SK-N-SH treated with all-trans-retinoic acid at 6 μM for 48 hours (cell line): ENCODE data around the gene GAD1.

Experiments used
- ATAC-seq: fragments of 200-7000 bp; cut with Tn5 transposase; 3 replicates; pipeline ENCODE4 v1.9.1; 2020; ENCODE audit warnings: mild to moderate bottlenecking, moderate library complexity
- ARNTL ChIP-seq: fragments of 450-650 bp; formaldehyde crosslinking; IDR thresholded peaks from 2 replicates; pipeline ENCODE4 v1.5.0; 2020; ENCODE audit warnings: low read depth, mild to moderate bottlenecking, moderate library complexity, borderline replicate concordance
- BACH2 ChIP-seq: fragments of 250-450 bp; sonication (Bioruptor Pico); IDR thresholded peaks from 2 replicates; pipeline ENCODE4 v1.9.0; 2021; ENCODE audit warnings: mild to moderate bottlenecking, borderline replicate concordance
- CREB5 ChIP-seq: fragments of 250-450 bp; sonication (Bioruptor Pico); IDR thresholded peaks from 2 replicates; pipeline ENCODE4 v1.5.1; 2020; ENCODE audit warnings: low read depth, mild to moderate bottlenecking, moderate library complexity
- CSDC2 ChIP-seq: fragments of 250-450 bp; sonication (Bioruptor Pico); IDR thresholded peaks from 2 replicates; pipeline ENCODE4 v1.5.0; 2020; ENCODE audit warnings: mild to moderate bottlenecking, moderate library complexity
- ESRRG ChIP-seq: fragments of 250-450 bp; sonication (Bioruptor Pico); IDR thresholded peaks from 2 replicates; pipeline ENCODE4 v1.6.1; 2021; ENCODE audit warnings: mild to moderate bottlenecking
- GLIS3 ChIP-seq: fragments of 250-450 bp; sonication (Bioruptor Pico); IDR thresholded peaks from 2 replicates; pipeline ENCODE4 v1.5.0; 2020; ENCODE audit warnings: mild to moderate bottlenecking, moderate library complexity
- ISL1 ChIP-seq: fragments of 250-450 bp; sonication (Bioruptor Pico); IDR thresholded peaks from 2 replicates; pipeline ENCODE4 v2.1.2; 2022; ENCODE audit warnings: mild to moderate bottlenecking, moderate library complexity
- OSR1 ChIP-seq: fragments of 250-450 bp; sonication (Bioruptor Pico); IDR thresholded peaks from 2 replicates; pipeline ENCODE4 v1.8.0; 2022; ENCODE audit warnings: moderate library complexity, mild to moderate bottlenecking, inconsistent platforms
- POU6F1 ChIP-seq: fragments of 250-450 bp; sonication (Bioruptor Pico); IDR thresholded peaks from 2 replicates; pipeline ENCODE4 v1.8.0; 2021; ENCODE audit warnings: low read depth, mild to moderate bottlenecking, moderate library complexity, borderline replicate concordance
- PPARA ChIP-seq: fragments of 250-450 bp; sonication (Bioruptor Pico); IDR thresholded peaks from 2 replicates; pipeline ENCODE4 v1.5.0; 2020; ENCODE audit warnings: mild to moderate bottlenecking, borderline replicate concordance
- RARB ChIP-seq: fragments of 250-450 bp; sonication (Bioruptor Pico); IDR thresholded peaks from 2 replicates; pipeline ENCODE4 v1.8.0; 2021; ENCODE audit warnings: mild to moderate bottlenecking, moderate library complexity
- SNAI2 ChIP-seq: fragments of 250-450 bp; sonication (Bioruptor Pico); IDR thresholded peaks from 2 replicates; pipeline ENCODE4 v1.5.0; 2020; ENCODE audit warnings: mild to moderate bottlenecking, moderate library complexity
- TCF4 ChIP-seq: fragments of 250-450 bp; sonication (Bioruptor Pico); IDR thresholded peaks from 2 replicates; pipeline ENCODE4 v1.8.0; 2021; ENCODE audit warnings: mild to moderate bottlenecking, moderate library complexity, borderline replicate concordance
- TOX ChIP-seq: fragments of 250-450 bp; sonication (Bioruptor Pico); IDR thresholded peaks from 2 replicates; pipeline ENCODE4 v1.8.0; 2021; ENCODE audit warnings: mild to moderate bottlenecking, moderate library complexity, borderline replicate concordance
- TSHZ2 ChIP-seq: fragments of 250-450 bp; sonication (Bioruptor Pico); IDR thresholded peaks from 2 replicates; pipeline ENCODE4 v1.5.0; 2020; ENCODE audit warnings: mild to moderate bottlenecking, moderate library complexity
- ZC3H10 ChIP-seq: fragments of 250-450 bp; sonication (Bioruptor Pico); IDR thresholded peaks from 2 replicates; pipeline ENCODE4 v1.5.1; 2021; ENCODE audit warnings: mild to moderate bottlenecking, moderate library complexity
- ZFP3 ChIP-seq: fragments of 250-450 bp; sonication (Bioruptor Pico); IDR thresholded peaks from 2 replicates; pipeline ENCODE4 v1.5.0; 2020; ENCODE audit warnings: mild to moderate bottlenecking, moderate library complexity
- ZFP30 ChIP-seq: fragments of 450-650 bp; formaldehyde crosslinking; IDR thresholded peaks from 2 replicates; pipeline ENCODE4 v1.5.0; 2022; ENCODE audit warnings: mild to moderate bottlenecking, moderate library complexity
- ZNF565 ChIP-seq: fragments of 450-650 bp; formaldehyde crosslinking; conservative IDR thresholded peaks from 2 replicates; pipeline ENCODE4 v1.5.0; 2020; ENCODE audit warnings: low read depth, mild to moderate bottlenecking, moderate library complexity
- ZNF70 ChIP-seq: fragments of 450-650 bp; formaldehyde crosslinking; IDR thresholded peaks from 2 replicates; pipeline ENCODE4 v1.5.0; 2020; ENCODE audit warnings: mild to moderate bottlenecking, moderate library complexity
- ZNF8 ChIP-seq: fragments of 450-650 bp; formaldehyde crosslinking; IDR thresholded peaks from 2 replicates; pipeline ENCODE4 v1.5.0; 2020; ENCODE audit warnings: mild to moderate bottlenecking, moderate library complexity
- TF ChIP-seq, protein P1 (sequence below): fragments of 250-450 bp; sonication (Bioruptor Pico); IDR thresholded peaks from 2 replicates; pipeline ENCODE4 v1.5.1; 2021; ENCODE audit warnings: mild to moderate bottlenecking, moderate library complexity

Gene GAD1

DNA sequence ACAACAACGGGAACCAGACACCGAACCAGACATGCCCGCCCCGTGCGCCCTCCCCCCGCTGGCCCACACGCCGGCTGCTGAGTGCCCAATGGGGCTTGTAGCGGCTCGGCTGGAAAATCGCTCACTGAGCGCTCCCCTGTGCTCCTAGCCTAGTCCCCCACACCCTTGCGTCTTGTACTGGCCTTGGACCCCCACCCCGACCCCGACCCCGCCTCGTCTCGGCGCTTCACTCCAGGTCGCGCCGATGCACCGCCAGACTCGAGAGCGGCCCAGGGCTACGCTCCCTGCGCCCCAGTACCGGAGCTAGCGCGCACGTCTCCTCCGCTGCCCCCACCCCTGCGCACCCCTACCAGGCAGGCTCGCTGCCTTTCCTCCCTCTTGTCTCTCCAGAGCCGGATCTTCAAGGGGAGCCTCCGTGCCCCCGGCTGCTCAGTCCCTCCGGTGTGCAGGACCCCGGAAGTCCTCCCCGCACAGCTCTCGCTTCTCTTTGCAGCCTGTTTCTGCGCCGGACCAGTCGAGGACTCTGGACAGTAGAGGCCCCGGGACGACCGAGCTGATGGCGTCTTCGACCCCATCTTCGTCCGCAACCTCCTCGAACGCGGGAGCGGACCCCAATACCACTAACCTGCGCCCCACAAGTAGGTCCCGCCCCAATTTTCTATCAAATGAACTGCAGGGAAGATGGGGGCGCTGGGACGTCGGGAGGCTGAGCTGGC is 1.5 kb downstream of the GAD1 start:
- ATAC-seq: no peak
- TF ChIP-seq RARB (CRISPR knock-in tag): no peak
- no peak for TF ChIP-seq TSHZ2
- no peak for TF ChIP-seq PPARA (CRISPR knock-in tag)
- no peak for TF ChIP-seq ZNF8 (CRISPR knock-in tag)
- no peak for TF ChIP-seq ZNF565 (CRISPR knock-in tag)
- no peak for TF ChIP-seq ZFP3 (CRISPR knock-in tag)
- no peak for TF ChIP-seq ZFP30
- no peak for TF ChIP-seq SNAI2
- no peak for TF ChIP-seq OSR1 (CRISPR knock-in tag)
- TF ChIP-seq, all 23 proteins: peak for 0

- ATAC-seq: no peak
- TF ChIP-seq SNAI2: no peak
- TF ChIP-seq TSHZ2: no peak
- TF ChIP-seq ESRRG (CRISPR knock-in tag): no peak
- TF ChIP-seq ARNTL (CRISPR knock-in tag): no peak
- TF ChIP-seq OSR1 (CRISPR knock-in tag): no peak
- no peak for TF ChIP-seq ZNF70 (CRISPR knock-in tag)
- TF ChIP-seq GLIS3 (CRISPR knock-in tag): no peak
- TF ChIP-seq CSDC2 (CRISPR knock-in tag): no peak
- TF ChIP-seq, protein P1, sequence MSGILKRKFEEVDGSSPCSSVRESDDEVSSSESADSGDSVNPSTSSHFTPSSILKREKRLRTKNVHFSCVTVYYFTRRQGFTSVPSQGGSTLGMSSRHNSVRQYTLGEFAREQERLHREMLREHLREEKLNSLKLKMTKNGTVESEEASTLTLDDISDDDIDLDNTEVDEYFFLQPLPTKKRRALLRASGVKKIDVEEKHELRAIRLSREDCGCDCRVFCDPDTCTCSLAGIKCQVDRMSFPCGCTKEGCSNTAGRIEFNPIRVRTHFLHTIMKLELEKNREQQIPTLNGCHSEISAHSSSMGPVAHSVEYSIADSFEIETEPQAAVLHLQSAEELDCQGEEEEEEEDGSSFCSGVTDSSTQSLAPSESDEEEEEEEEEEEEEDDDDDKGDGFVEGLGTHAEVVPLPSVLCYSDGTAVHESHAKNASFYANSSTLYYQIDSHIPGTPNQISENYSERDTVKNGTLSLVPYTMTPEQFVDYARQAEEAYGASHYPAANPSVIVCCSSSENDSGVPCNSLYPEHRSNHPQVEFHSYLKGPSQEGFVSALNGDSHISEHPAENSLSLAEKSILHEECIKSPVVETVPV: no peak
- TF ChIP-seq ZNF8 (CRISPR knock-in tag): no peak
- TF ChIP-seq TOX (CRISPR knock-in tag): no peak
- no peak for TF ChIP-seq ZC3H10 (CRISPR knock-in tag)
- TF ChIP-seq TCF4 (CRISPR knock-in tag): no peak
- TF ChIP-seq ISL1 (CRISPR knock-in tag): no peak
- TF ChIP-seq PPARA (CRISPR knock-in tag): no peak
- no peak for TF ChIP-seq BACH2 (CRISPR knock-in tag)
Measured at GRCh38 chr2:170818752-170819470, 2.2 kb downstream of the GAD1 start.

GRCh38 chr2:170819680-170820664 is 3.3 kb downstream of the GAD1 start:
- no peak for ATAC-seq
- TF ChIP-seq OSR1 (CRISPR knock-in tag) (no peak), TCF4 (CRISPR knock-in tag) (no peak), ZFP3 (CRISPR knock-in tag) (no peak), CSDC2 (CRISPR knock-in tag) (no peak), ESRRG (CRISPR knock-in tag) (no peak), ISL1 (CRISPR knock-in tag) (no peak), ZNF565 (CRISPR knock-in tag) (no peak), BACH2 (CRISPR knock-in tag) (no peak), POU6F1 (CRISPR knock-in tag) (no peak), TOX (CRISPR knock-in tag) (no peak), ZC3H10 (CRISPR knock-in tag) (no peak), RARB (CRISPR knock-in tag) (no peak), ZNF8 (CRISPR knock-in tag) (no peak), CREB5 (CRISPR knock-in tag) (no peak), ARNTL (CRISPR knock-in tag) (no peak)
